HEK293 (cell line): ENCODE data around the gene SLC22A31.

Experiments used
- CTCF ChIA-PET: fragments of 350-600 bp; formaldehyde crosslinking; extraction: SDS; loops from one replicate; lab custom pipeline; 2021; ENCODE audit warnings: antibody characterized with exemption; lab: Yijun Ruan, JAX
- POLR2A ChIA-PET: fragments of 300-600 bp; formaldehyde crosslinking; extraction: SDS; loops from one replicate; lab custom pipeline; 2020; ENCODE audit warnings: antibody characterized with exemption, inconsistent platforms; lab: Yijun Ruan, JAX
- H3K27ac ChIP-seq: fragments of 200-500 bp; sonication (Bioruptor generic); 2 replicates; pipeline ENCODE4 v1.5.1; 2014; ENCODE audit warnings: low read depth, low read length, control low read depth, inconsistent platforms; ENCODE audit errors: extremely low read depth
- H3K36me3 ChIP-seq, 2 experiments: fragments of 200-500 bp in 1 of 2; sonication (Bioruptor generic) in 1 of 2; 1 replicate in 1 of 2; 2 replicates in 1 of 2; pipeline ENCODE4 v1.5.1; 2014 to 2017; ENCODE audit warnings: inconsistent platforms in 2 of 2, low read length in 2 of 2; ENCODE audit not compliant: control insufficient read depth in 2 of 2, insufficient read depth in 1 of 2
- H3K4me1 ChIP-seq: fragments of 200-500 bp; sonication (Bioruptor generic); 2 replicates; pipeline ENCODE4 v1.5.1; 2014; ENCODE audit warnings: mild to moderate bottlenecking, low read length, inconsistent platforms; ENCODE audit not compliant: control insufficient read depth, insufficient read depth
- H3K4me3 ChIP-seq: 2 replicates; pipeline ENCODE4 v1.5.1; 2011; ENCODE audit warnings: low read depth, mild to moderate bottlenecking, control low read depth, low read length, moderate library complexity
- H3K9me3 ChIP-seq: fragments of 200-500 bp; sonication (Bioruptor generic); 2 replicates; pipeline ENCODE4 v1.5.1; 2014; ENCODE audit warnings: low read depth, low read length, inconsistent platforms; ENCODE audit not compliant: control insufficient read depth, insufficient read depth
- ATF2 ChIP-seq: fragments of 450-650 bp; formaldehyde crosslinking; IDR thresholded peaks from 2 replicates; pipeline ENCODE4 v1.5.1; 2016; ENCODE audit warnings: missing biosample characterization, missing genetic modification characterization, low read depth
- BCL11B ChIP-seq: fragments of 450-650 bp; formaldehyde crosslinking; IDR thresholded peaks from 2 replicates; pipeline ENCODE4 v1.5.1; 2016; ENCODE audit warnings: low read depth, missing biosample characterization, missing genetic modification characterization
- GLI2 ChIP-seq: fragments of 450-650 bp; formaldehyde crosslinking; IDR thresholded peaks from 2 replicates; pipeline ENCODE4; 2017; ENCODE audit warnings: missing biosample characterization, missing genetic modification characterization, low read depth, borderline replicate concordance
- SALL2 ChIP-seq: fragments of 450-650 bp; formaldehyde crosslinking; IDR thresholded peaks from 2 replicates; pipeline ENCODE4 v1.5.0; 2017; ENCODE audit warnings: missing biosample characterization, mild to moderate bottlenecking, missing genetic modification characterization, borderline replicate concordance
- ZNF248 ChIP-seq: fragments of 450-650 bp; formaldehyde crosslinking; IDR thresholded peaks from 2 replicates; pipeline ENCODE4 v1.5.1; 2017; ENCODE audit warnings: missing biosample characterization, missing genetic modification characterization
- ZNF48 ChIP-seq: fragments of 450-650 bp; formaldehyde crosslinking; IDR thresholded peaks from 2 replicates; pipeline ENCODE4 v1.5.1; 2016; ENCODE audit warnings: missing biosample characterization, missing genetic modification characterization
- ZNF501 ChIP-seq: fragments of 450-650 bp; formaldehyde crosslinking; IDR thresholded peaks from 2 replicates; pipeline ENCODE4 v1.5.1; 2016; ENCODE audit warnings: missing biosample characterization, missing genetic modification characterization
- ZNF600 ChIP-seq: fragments of 450-650 bp; formaldehyde crosslinking; IDR thresholded peaks from 2 replicates; pipeline ENCODE4 v1.5.1; 2016; ENCODE audit warnings: missing biosample characterization, missing genetic modification characterization
- ZNF704 ChIP-seq: fragments of 450-650 bp; formaldehyde crosslinking; IDR thresholded peaks from 2 replicates; pipeline ENCODE4 v1.5.1; 2016; ENCODE audit warnings: missing biosample characterization, missing genetic modification characterization
- ZXDB ChIP-seq: fragments of 450-650 bp; formaldehyde crosslinking; IDR thresholded peaks from 2 replicates; pipeline ENCODE4 v1.5.1; 2016; ENCODE audit warnings: missing biosample characterization, missing genetic modification characterization
- TF ChIP-seq, protein P1 (sequence below): fragments of 450-650 bp; formaldehyde crosslinking; IDR thresholded peaks from 2 replicates; pipeline ENCODE4 v1.5.1; 2016; ENCODE audit warnings: missing biosample characterization, missing genetic modification characterization, borderline replicate concordance
- TF ChIP-seq, protein P2 (sequence below): fragments of 450-650 bp; formaldehyde crosslinking; IDR thresholded peaks from 2 replicates; pipeline ENCODE4 v1.5.1; 2016; ENCODE audit warnings: missing biosample characterization, missing genetic modification characterization

The SLC22A31 gene

GRCh38 chr16:89177501-89177900 lies 22.8 kb downstream of the SLC22A31 start (continued):
- no peak for TF ChIP-seq ATF2
- TF ChIP-seq SALL2 (tag by site-specific recombination), result no peak
- TF ChIP-seq ZNF248 (tag by site-specific recombination), result no peak
- TF ChIP-seq, all 188 proteins: peak for 0

GRCh38 chr16:89176717-89177116 lies 23.6 kb downstream of the SLC22A31 start:
- POLR2A ChIA-PET, result interaction anchor here (0.6 kb wide), 1 partner anchor 689 kb away, joined by 3 read pairs; no protein-coding TSS in a partner anchor
- H3K9me3 ChIP-seq, result no peaks in the 10 kb centered on the region
- H3K36me3 ChIP-seq, result no peaks in the 10 kb centered on the region
- no peak overlapping the region for H3K4me3 ChIP-seq
- 0 out of 2 replicates have a peak, but pooled peaks cover 3% of the 10 kb centered on the region for H3K4me1 ChIP-seq
- TF ChIP-seq BCL11B (no peak), ZNF48 (tag by site-specific recombination) (no peak), ZXDB (tag by site-specific recombination) (no peak), ZNF501 (tag by site-specific recombination) (no peak), ZNF704 (tag by site-specific recombination) (no peak)
- TF ChIP-seq, protein P1, sequence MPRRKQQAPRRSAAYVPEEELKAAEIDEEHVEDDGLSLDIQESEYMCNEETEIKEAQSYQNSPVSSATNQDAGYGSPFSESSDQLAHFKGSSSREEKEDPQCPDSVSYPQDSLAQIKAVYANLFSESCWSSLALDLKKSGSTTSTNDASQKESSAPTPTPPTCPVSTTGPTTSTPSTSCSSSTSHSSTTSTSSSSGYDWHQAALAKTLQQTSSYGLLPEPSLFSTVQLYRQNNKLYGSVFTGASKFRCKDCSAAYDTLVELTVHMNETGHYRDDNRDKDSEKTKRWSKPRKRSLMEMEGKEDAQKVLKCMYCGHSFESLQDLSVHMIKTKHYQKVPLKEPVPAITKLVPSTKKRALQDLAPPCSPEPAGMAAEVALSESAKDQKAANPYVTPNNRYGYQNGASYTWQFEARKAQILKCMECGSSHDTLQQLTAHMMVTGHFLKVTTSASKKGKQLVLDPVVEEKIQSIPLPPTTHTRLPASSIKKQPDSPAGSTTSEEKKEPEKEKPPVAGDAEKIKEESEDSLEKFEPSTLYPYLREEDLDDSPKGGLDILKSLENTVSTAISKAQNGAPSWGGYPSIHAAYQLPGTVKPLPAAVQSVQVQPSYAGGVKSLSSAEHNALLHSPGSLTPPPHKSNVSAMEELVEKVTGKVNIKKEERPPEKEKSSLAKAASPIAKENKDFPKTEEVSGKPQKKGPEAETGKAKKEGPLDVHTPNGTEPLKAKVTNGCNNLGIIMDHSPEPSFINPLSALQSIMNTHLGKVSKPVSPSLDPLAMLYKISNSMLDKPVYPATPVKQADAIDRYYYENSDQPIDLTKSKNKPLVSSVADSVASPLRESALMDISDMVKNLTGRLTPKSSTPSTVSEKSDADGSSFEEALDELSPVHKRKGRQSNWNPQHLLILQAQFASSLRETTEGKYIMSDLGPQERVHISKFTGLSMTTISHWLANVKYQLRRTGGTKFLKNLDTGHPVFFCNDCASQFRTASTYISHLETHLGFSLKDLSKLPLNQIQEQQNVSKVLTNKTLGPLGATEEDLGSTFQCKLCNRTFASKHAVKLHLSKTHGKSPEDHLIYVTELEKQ (tag by site-specific recombination), result no peak
- CTCF ChIA-PET, result interaction anchor here (0.6 to 0.8 kb wide), 2 partner anchors 9 to 367 kb away, joined by 4 read pairs; no protein-coding TSS in a partner anchor
- H3K27ac ChIP-seq, result no peak overlapping the region

DNA sequence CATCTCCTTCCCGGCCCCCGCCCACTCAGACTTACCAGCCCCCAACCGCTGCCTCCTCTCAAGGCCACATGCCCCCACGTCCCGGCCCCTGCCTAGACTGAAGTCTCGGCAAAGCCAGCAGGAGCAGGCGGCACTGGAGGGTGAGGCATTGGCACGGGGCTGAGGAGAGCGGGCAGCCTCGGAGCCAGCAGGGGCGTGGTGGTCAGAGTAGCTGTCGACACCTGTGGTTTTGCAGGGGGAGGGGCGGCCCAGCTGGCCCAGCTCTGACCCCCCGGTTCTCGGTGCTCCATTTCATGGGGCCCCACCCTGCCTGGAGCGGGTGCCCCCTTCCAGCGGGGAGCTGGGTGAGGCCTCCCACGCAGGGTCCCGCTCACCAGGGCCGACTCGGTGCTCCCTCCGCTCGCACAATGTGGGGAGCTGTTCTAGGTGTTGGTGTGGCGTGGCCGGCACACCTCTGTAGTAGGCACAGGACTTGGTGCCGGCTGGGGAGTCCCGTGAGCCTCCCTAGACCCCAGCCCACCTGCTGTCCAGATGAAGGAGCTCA lies 24.1 kb downstream of the SLC22A31 start:
- CTCF ChIA-PET, result interaction anchor here (0.8 kb wide), 1 partner anchor 9 kb away, joined by 4 read pairs; no protein-coding TSS in a partner anchor
- TF ChIP-seq ZNF600 (tag by site-specific recombination), result no peak
- TF ChIP-seq GLI2 (tag by site-specific recombination), result no peak
- TF ChIP-seq, protein P2, sequence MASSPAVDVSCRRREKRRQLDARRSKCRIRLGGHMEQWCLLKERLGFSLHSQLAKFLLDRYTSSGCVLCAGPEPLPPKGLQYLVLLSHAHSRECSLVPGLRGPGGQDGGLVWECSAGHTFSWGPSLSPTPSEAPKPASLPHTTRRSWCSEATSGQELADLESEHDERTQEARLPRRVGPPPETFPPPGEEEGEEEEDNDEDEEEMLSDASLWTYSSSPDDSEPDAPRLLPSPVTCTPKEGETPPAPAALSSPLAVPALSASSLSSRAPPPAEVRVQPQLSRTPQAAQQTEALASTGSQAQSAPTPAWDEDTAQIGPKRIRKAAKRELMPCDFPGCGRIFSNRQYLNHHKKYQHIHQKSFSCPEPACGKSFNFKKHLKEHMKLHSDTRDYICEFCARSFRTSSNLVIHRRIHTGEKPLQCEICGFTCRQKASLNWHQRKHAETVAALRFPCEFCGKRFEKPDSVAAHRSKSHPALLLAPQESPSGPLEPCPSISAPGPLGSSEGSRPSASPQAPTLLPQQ (tag by site-specific recombination), result no peak
- POLR2A ChIA-PET, result interaction anchor here (0.6 kb wide), 1 partner anchor 690 kb away, joined by 3 read pairs; no protein-coding TSS in a partner anchor
- no peak overlapping the region for H3K4me3 ChIP-seq
- no peaks in the 10 kb centered on the region for H3K36me3 ChIP-seq
- 0 out of 2 replicates have a peak, but pooled peaks cover 3% of the 10 kb centered on the region for H3K4me1 ChIP-seq
- H3K27ac ChIP-seq, result no peak overlapping the region
- no peaks in the 10 kb centered on the region for H3K9me3 ChIP-seq
